ENCODE data around the gene RORB.

GRCh38 chr9:74551266-74551665, 54.1 kb downstream of the RORB start:
- no peak for TF ChIP-seq CTCF (conservative IDR thresholded peaks at IDR 0.05; ENCODE audit: low read length)
- no peak for TF ChIP-seq EZH2phosphoT487 (IDR thresholded peaks at IDR 0.05; ENCODE audit: borderline replicate concordance, low read depth, low read length)
